Gastroesophageal sphincter (tissue), 3 donors: ENCODE data around the gene KRTAP13-3.

Experiments used
- CTCF ChIP-seq, 4 experiments: fragments of 200-600 bp in 2 of 4; fragments of 450-650 bp in 2 of 4; sonication (generic) in 1 of 4; IDR thresholded peaks; one replicate each; pipeline ENCODE4 v1.5.1; 2017 to 2019; ENCODE audit warnings: antibody characterized with exemption in 4 of 4, mild to moderate bottlenecking in 2 of 4, moderate library complexity in 2 of 4
- POLR2AphosphoS5 ChIP-seq: sonication (generic); formaldehyde crosslinking; IDR thresholded peaks from one replicate; pipeline ENCODE4 v1.6.1; 2017; ENCODE audit warnings: antibody characterized with exemption

DNA sequence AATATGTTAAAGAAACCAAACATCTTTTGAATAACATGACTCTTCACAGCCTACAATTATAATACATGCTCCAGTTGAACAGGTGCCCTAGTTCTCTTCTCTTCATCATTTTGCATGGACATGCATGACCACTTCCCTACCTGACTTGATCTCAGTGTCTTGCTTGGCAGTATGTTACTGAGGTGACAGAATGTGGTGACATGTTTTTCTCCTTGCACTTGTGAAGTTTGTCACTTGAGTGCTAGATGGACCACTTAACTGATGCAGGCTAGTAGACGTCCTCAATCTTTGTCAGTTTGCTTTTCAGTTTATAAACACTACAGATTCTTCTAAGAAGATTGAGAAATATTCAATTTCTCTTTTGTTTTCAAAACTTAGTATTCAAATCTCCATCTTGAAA, 43.5 kb downstream of the KRTAP13-3 start:
- TF ChIP-seq POLR2AphosphoS5 = no peak
- TF ChIP-seq CTCF (IDR thresholded peaks at IDR 0.05) = no peak
